Stimulated activated naive CD4-positive, alpha-beta T cell treated with Interleukin-2 at 50 U/mL for 16 hours (primary cell): Measurements from ENCODE around the gene NDE1.
"Not testable (repeated sequence)": the region's sequence is repeated elsewhere in the genome, so short reads cannot be mapped to it uniquely, and the experiment has no call there.

Source experiments
- DNase-seq: peaks from one replicate; lab custom pipeline; 2025; lab: John Stamatoyannopoulos, UW

The NDE1 gene

DNA sequence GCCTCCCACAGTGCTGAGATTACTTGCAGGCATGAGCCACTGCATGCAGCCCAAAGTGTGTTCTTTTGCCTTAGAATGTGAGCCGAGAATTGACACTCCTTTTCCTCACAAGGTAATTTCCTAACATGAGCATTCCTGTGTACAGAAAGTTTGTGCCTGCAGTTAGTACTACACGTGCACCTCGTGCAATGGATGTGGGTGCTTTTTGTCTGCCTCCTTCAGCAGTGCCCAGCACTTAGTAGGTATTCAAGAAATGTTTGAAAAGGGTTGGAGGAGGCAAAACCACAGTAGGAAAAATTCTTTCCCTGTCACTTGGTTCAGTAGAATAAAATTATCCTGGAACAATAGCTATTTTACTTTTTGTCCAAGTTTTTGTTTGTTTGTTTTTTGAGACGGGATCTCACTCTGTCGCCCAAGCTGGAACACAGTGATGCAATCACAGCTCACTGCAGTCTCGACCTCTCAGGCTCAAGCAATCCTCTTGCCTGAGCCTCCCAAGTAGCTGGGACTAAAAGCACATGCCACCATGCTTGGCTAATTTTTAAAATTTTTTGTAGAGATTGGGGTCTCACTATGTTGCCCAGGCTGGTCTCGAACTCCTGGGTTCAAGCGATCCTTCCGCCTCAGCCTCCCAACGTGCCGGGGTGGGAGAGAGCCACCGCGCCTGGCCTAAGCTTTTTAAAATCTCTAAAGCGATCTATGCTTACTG, 2.4 kb downstream of the NDE1 start:
- no peak for DNase-seq

DNA sequence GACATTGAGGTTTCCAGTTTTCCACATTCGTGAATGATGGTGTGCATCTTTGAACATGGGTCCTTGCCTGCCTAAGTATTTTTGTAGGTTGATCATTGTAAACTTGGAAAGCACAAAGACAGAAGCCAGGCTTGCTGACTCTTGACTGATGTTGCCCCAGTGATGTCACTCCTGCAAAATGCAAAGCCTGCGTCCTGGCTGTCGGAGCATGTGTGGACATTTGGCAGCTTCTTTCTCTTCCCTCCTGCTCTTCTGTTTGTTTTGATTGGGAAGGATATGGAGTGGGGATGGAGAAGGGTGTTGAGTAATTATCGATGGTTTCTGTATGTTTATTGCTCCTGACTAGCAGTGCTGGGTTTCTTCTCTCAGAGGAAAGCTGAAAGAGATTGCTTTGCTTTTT, 3.2 kb downstream of the NDE1 start:
- no peak for DNase-seq

DNA sequence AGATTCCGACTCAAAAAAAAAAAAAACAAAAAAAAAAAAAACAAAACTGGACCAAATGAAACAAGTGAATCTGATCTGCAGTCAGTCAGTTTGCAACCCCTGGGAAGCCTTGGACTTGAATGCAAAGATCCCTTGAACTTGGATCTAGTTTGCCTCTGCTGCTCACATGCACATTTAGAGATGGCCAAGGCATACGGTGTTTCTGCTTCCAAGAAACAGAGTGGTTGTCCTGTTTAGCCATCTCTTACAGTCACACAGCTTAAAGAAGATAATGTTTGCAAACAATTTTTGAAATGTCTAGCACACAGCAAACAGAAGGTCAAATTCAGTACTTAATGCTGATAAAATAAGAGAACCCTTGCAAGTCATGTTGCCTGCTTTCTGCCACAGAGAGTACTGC, 4.5 kb downstream of the NDE1 start:
- DNase-seq: no peak

DNA sequence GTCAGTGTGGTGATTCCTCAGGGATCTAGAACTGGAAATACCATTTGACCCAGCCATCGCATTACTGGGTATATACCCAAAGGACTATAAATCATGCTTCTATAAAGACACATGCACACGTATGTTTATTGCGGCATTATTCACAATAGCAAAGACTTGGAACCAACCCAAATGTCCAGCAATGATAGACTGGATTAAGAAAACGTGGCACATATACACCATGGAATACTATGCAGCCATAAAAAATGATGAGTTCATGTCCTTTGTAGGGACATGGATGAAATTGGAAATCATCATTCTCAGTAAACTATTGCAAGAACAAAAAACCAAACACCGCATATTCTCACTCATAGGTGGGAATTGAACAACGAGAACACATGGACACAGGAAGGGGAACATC, 5.5 kb downstream of the NDE1 start:
- not testable (repeated sequence) for DNase-seq

DNA sequence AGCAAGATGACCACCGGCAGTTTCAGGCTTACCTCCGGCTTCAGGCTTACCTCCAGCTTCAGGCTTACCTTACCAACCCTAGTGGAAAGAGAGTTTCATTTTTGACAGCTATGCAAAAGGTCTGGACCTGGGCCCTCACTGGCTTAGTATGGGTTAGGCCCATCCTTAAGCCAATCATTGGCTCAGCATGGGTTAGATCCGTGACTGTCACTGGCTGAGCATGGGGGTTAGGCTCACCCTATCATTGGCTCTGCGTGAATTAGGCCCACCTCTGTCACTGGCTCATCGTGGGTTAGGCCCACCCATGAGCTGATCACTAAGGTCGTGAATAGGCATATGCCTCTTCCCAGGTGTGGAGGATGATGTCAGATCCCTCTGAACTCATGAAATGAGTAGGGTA, 8.1 kb downstream of the NDE1 start:
- DNase-seq: no peak

DNA sequence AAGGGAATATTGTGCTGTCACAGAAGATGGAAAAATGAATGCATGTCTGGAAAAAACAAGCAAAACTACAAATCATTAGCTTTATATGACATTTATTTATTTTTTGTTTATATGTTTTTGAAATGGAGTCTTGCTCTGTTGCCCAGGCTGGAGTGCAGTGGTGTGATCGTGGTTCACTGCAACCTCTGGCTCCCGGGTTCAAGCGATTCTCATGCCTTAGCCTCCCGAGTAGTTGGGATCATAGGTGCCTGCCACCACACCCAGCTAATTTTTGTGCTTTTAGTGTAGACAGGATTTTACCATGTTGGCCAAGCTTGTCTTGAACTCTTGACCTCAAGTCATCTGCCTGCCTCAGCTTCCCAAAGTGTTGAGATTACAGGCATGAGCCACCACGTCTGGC, 8.5 kb downstream of the NDE1 start:
- no peak for DNase-seq

DNA sequence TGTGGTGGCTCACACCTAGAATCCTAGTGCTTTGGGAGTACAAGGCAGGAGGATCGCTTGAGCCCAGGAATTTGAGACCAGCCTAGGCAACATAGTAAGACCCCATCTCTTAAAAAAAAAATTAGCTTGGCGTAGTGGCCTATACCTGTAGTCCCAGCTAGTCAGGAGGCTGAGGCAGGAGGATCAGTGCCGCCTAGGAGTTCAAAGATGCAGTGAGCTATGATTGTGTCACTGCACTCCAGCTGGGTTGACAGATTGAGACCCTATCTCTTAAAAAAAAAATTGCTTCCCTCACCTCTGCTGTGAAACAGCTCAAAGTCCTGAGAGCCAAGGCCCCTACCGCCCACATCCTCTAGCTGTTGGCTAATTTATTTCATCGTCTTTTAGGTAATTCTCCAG, 10.2 kb downstream of the NDE1 start:
- no peak for DNase-seq

DNA sequence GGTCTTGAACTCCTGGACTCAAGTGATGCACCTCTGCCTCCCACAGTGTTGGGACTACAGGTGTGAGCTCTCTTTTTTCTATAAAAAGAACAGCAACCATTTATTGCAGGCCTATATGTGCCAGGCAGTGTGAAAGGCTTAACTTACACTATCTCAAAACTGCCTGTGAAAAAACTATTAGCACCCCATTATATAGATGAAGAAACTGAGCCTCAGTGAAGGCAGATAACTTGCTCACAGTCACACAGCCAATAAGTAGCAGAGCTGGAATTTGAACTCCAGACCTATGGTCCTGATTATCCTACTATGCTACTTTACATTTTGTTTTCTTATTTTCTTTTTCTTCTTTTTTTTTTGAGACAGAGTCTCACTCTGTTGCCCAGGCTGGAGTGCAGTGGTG, 15.1 kb downstream of the NDE1 start:
- no peak for DNase-seq

DNA sequence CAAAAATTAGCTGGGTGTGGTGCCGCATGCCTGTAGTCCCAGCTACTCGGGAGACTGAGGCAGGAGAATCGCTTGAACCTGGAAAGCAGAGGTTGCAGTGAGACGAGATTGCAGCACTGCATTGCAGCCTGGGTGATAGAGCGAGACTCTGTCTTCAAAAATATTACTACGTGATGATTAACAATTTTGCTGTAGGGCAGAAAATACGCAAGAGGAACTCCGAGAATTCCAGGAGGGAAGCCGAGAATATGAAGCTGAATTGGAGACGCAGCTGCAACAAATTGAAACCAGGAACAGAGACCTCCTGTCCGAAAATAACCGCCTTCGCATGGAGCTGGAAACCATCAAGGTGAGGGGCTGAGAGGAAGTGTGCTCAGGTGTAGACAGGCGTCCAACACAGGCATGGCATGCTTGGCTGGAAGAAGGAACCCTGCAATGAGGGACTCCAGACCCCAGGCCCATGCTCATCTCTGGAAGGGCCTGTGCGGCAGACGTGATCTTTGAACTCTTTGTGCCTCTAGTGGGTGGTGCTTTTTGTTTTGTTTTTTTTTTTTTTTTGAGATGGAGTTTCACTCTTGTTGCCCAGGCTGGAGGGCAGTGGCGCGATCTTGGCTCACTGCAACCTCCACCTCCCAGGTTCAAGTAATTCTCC, 17.2 kb downstream of the NDE1 start:
- DNase-seq: no peak

DNA sequence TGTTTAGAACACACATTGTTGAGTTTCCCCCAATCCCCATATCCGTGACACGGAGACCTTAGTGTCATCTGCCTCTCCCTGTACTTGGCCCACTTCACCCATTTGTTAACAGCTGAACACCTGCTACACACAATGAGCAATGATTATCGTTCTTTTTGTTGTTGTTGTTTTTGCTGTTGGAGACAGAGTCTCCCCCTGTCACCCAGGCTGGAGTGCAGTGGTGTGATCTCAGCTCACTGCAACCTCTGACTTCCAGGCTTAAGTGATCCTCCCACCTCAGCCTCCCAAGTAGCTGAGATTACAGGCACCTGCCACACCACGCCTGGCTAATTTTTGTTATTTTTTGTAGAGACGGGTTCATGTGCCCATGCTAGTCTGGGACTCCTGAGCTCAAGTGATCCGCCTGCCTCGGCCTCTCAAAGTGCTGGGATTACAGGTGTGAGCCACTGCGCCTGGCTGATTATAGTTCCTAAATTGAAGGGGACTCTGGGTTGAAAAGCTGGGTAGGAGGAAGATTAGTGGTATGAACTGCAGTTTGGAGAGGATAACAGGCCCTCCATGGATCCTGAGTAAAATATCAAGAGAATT, 21.6 kb downstream of the NDE1 start:
- DNase-seq: no peak

DNA sequence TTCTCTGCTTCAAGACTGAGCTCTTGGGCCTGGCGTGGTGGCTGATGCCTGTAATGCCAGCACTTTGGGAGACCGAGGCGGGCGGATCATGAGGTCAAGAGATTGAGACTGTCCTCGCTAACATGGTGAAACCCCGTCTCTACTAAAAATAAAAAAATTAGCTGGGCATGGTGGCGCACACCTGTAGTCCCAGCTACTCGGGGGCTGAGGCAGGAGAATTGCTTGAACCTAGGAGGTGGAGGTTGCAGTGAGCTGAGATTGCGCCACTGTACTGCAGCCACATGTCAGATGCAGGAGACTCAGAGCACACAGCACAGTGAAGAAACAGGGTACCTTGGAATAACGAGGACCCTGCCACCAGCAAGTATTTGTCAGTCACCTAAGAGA, 22.1 kb downstream of the NDE1 start:
- not testable (repeated sequence) for DNase-seq

DNA sequence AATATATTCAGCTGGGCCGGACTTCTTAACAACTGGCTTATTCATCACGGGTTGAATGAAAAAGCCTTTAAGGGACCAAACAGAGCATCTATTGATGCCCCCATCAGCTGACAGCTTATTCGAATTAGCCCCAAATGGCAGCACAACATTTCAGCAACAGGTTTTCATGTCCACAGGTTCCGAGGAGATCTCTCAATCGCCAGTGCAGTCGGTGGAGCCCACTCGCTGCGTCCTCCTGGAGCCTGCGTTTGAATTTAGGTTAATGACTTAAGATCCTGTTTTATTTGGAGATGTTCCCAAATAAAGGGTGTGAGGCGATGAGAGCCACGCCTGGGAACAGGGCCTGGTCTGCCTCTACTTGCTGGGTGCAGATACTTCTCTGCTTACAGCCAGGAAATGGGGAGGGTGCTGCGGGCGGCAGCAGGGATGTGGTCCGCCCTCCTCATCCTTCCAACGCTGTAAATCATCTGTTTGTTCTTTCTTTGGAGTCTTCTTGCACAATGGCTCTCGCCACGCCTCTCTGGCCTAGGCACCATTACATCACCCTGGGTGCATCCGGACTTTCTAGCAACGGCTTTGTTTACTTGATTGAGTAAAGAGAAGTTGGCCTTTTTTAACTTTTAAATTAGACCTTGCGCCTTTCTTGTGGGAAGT, 22.6 kb downstream of the NDE1 start:
- peak; percentile 47 for DNase-seq

DNA sequence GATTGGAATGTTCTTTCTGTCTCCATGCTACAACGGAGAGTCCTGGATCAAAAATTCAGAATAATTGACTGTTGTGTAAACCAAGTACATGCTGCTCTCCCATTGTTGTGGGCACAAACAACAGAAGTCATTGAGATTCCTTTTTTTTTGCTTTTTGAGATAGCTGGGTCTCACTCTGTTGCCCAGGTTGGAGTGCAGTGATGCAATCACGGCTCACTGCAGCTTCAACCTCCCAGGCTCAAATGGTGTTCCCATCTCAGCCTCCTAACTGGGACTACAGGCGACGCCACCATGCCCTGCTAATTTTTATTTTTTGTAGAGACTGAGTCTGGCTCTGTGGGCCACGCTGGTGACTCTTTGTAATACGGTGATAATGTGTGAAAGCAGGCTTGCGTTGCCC, 24.5 kb downstream of the NDE1 start:
- DNase-seq: no peak

DNA sequence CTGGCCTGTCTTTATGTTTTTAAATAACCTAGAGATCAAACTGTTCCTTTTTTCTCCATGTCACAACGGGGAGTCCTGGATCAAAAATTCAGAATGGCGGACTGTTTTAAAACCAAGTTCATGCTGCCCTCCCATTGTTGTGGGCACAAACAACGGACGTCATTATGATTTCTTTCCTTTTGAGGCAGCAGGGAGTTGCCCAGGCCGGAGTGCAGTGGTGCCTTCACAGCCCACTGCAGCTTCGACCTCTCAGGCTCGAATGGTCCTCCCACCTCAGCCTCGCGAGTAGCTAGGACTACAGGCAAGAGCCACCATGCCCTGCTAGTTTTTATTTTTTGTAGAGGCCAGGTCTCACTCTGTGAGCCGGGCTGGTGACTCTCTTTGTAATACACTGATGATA, 26.5 kb downstream of the NDE1 start:
- DNase-seq: no peak

DNA sequence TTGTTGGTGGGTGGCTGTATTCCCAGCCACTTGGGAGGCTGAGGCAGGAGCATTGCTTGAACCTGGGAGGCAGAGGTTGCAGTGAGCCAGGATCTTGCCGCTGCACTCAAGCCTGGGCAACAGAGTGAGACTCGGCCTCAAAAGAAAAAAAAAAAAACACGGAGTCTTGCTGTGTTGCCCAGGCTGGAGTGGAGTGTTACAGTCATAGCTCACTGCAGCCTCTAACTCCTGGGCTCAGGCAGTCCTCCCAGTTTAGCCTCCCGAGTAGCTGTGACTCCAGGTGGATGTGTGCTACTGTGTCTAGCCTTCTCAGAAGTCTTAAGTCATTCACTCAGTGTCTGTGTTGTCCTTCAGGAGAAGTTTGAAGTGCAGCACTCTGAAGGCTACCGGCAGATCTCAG, 27.4 kb downstream of the NDE1 start:
- no peak for DNase-seq

DNA sequence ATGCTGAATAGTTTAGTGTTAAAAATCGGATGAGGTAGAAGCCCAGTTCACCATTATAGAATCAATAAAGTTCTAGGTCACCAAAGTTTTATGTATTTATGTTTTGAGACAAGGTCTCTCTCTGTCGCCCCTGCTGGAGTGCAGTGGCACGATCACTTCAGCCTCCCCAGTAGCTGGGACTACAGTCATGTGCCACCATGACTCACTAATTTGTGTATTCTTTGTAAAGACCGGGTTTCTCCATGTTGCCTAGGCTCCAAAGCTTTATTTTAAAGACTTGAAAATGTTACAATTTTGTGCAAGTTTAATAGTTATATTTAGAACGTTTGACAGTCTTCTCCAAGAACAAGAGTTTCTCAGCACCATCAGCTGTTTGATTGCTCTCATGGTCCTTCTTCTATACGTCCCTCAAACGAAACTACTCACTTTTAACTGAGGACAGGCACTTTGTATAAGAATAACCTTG, 32.1 kb downstream of the NDE1 start:
- peak; percentile 47 for DNase-seq

DNA sequence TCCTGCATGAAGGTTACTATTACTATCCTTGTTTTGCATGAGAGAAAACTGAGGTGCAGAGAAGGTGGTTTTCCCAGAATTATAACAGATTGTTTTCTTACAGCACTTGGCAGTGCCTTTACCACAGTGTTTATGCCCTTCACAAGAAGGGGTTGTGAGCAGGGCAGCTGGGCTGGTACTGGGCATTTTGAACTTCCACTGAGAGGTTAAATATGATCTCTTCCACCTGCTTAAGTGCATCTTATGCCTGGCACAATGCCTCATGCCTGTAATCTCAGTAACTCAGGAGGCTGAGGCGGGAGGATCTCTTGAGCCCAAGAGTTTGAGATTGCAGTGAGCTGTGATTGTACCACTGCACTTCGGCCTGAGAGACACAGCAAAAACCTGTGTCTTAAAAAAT, 36.2 kb downstream of the NDE1 start:
- DNase-seq: no peak

DNA sequence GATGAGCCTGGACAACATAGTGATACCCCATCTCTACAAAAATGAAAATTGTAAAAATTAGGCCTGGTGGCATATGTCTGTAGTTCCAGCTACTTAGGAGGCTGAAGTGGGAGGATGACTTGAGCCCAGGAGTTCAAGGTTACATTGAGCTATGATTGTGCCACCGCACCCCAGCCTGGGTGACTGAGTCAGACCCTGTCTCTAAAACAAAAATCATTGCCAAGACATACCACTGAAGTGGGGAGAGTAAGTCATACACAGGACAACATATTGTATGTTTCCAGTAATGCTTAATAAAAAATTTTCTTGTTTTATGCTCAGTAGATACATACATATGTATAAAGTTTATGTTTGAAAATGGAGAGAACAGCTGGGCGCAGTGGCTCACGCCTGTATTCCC, 39.2 kb downstream of the NDE1 start:
- DNase-seq: no peak

DNA sequence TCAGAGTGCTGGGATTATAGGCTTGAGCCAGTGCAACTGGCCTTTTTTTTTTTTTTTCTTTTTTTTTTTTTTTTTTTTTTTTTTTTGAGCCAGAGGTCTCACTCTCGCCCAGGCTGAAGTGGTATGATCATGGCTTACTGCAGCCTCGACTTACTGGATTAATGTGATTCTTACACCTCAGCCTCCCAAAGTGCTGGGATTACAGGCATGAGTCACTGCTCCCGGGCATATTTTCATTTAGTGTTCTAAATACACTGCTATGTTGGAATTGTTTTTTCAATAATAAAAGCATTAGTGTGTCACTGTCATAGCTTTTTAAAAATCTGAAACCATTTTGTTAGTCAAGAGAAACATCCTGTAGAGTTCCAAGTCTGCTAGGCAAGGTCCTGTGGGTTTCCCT, 40.3 kb downstream of the NDE1 start:
- DNase-seq: no peak

DNA sequence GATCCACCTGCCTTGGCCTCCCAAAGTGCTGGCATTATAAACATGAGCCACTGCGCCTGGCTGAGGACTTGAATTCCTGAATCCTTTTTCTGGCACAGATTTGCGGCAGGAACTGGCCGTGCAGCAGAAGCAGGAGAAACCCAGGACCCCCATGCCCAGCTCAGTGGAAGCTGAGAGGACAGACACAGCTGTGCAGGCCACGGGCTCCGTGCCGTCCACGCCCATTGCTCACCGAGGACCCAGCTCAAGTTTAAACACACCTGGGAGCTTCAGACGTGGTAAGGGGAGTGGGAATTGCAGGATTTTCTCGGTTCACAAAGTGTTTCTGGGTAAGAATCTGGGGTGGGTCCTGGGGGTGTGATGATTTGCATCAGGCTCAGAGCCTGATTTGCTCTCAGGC, 41.0 kb downstream of the NDE1 start:
- DNase-seq: no peak

DNA sequence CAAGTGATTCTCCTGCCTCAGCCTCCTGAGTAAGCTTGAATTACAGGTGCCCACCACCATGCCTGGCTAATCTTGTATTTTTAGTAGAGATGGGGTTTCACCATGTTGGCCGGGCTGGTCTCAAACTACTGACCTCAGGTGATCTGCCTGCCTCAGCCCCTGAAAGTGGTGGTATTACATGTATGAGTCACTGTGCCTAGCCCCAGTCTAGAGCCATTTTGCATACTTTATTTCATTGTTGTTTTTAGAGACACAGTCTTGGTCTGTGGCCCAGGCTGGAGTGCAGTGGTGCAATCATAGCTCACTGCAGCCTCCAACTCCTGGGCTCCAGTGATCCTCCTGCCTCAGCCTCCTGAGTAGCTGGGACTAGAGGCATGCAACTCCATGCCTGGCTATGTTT, 42.5 kb downstream of the NDE1 start:
- DNase-seq: not testable (repeated sequence)

DNA sequence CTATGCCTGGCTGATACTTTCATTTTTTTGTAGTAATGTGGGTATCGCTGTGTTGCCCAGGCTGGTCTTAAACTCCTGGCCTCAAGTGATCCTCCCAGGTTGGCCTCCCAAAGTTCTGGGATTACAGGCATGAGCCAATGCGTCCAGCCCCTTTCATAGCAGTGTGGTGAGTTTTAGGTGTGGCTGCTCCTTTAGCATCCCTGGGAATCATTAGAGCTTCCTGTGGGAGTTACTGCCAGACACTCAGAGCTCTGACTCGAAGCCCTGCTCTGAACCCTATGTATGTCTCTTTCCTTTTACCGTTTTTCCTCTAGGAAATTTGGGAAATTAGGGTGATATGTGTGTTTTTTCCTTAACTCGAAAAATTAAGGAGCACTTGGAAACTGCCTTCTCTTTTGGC, 44.5 kb downstream of the NDE1 start:
- DNase-seq: no peak

DNA sequence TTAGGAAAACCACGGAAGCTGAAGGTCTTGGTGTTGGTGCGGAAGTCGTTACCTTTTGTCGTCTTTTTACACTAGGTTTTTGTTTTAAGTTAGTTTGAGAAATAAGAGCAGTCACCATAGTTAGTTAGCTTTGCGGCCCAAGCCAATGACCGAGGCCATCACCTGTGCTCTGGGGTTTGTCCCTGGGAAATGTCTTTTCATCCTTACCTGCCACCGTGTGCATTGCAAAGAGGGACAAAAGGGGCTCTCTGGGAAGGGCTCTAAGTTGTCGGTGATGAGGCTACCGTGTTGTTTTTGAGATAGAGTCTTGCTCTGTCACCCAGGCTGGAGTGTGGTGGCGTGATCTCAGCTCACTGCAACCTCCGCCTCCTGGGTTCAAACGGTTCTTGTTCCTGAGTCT, 49.8 kb downstream of the NDE1 start:
- DNase-seq: no peak
